H9 (cell line): Measurements from ENCODE around the gene FRY. TPM values are rescaled to one million over a fixed set of nuclear protein-coding genes. Genes with fewer than 3 reads are reported as not detected.

Experiments used
- DNase-seq: peaks from one replicate; pipeline ENCODE4 v3.0.0-alpha.2; 2017
- H2AFZ ChIP-seq: one replicate; pipeline ENCODE4 v1.6.1; 2013; ENCODE audit warnings: mild to moderate bottlenecking, low read length, control low read depth, moderate library complexity
- H2AK5ac ChIP-seq: 2 replicates; pipeline ENCODE4 v1.6.1; 2013; ENCODE audit warnings: low read length, control low read depth, mixed read lengths; ENCODE audit not compliant: insufficient read length
- H2BK120ac ChIP-seq: one replicate; pipeline ENCODE4 v1.6.1; 2013; ENCODE audit warnings: low read depth, mild to moderate bottlenecking, low read length, control low read depth, inconsistent platforms; ENCODE audit not compliant: poor library complexity, severe bottlenecking
- H2BK12ac ChIP-seq: 2 replicates; pipeline ENCODE4 v1.6.1; 2013; ENCODE audit warnings: low read length, control low read depth, mixed read lengths, low read depth; ENCODE audit not compliant: insufficient read length
- H2BK15ac ChIP-seq: 2 replicates; pipeline ENCODE4 v1.6.1; 2013; ENCODE audit warnings: low read depth, low read length, control low read depth
- H2BK20ac ChIP-seq: one replicate; pipeline ENCODE4 v1.6.1; 2013; ENCODE audit warnings: low read depth, mild to moderate bottlenecking, low read length, control low read depth, inconsistent platforms; ENCODE audit not compliant: poor library complexity, severe bottlenecking
- H2BK5ac ChIP-seq: 2 replicates; pipeline ENCODE4 v1.6.1; 2013; ENCODE audit warnings: low read length, control low read depth, mixed read lengths; ENCODE audit not compliant: insufficient read length
- H3K14ac ChIP-seq: 2 replicates; pipeline ENCODE4 v1.6.1; 2013; ENCODE audit warnings: low read length, control low read depth; ENCODE audit not compliant: insufficient read depth
- H3K18ac ChIP-seq: 2 replicates; pipeline ENCODE4 v1.6.1; 2013; ENCODE audit warnings: low read depth, mild to moderate bottlenecking, mixed read lengths, low read length, control low read depth; ENCODE audit not compliant: insufficient read length
- H3K23ac ChIP-seq: 2 replicates; pipeline ENCODE4 v1.6.1; 2013; ENCODE audit warnings: low read length, control low read depth, mixed read lengths, low read depth; ENCODE audit not compliant: insufficient read length
- H3K23me2 ChIP-seq: 2 replicates; pipeline ENCODE4 v1.6.1; 2013; ENCODE audit warnings: low read depth, mild to moderate bottlenecking, mixed read lengths, low read length, control low read depth; ENCODE audit not compliant: insufficient read length, poor library complexity, severe bottlenecking
- H3K27ac ChIP-seq: 2 replicates; pipeline ENCODE4 v1.5.1; 2013; ENCODE audit warnings: low read length, control low read depth, mixed read lengths, low read depth; ENCODE audit not compliant: insufficient read length
- H3K27me3 ChIP-seq: 2 replicates; pipeline ENCODE4 v1.6.1; 2013; ENCODE audit warnings: low read length, control low read depth, inconsistent platforms; ENCODE audit not compliant: insufficient read depth
- H3K4ac ChIP-seq: 2 replicates; pipeline ENCODE4 v1.6.1; 2013; ENCODE audit warnings: low read depth, mild to moderate bottlenecking, control low read depth, inconsistent platforms, low read length, moderate library complexity
- H3K4me1 ChIP-seq: 2 replicates; pipeline ENCODE4 v1.6.1; 2013; ENCODE audit warnings: low read length, control low read depth, inconsistent platforms; ENCODE audit not compliant: insufficient read depth
- H3K4me2 ChIP-seq: 2 replicates; pipeline ENCODE4 v1.6.1; 2013; ENCODE audit warnings: low read length, control low read depth, mixed read lengths; ENCODE audit not compliant: insufficient read length, insufficient read depth
- H3K56ac ChIP-seq: 2 replicates; pipeline ENCODE4 v1.6.1; 2013; ENCODE audit warnings: low read depth, mild to moderate bottlenecking, mixed read lengths, low read length, control low read depth; ENCODE audit not compliant: insufficient read length
- H3K79me1 ChIP-seq: 2 replicates; pipeline ENCODE4 v1.6.1; 2013; ENCODE audit warnings: low read depth, mild to moderate bottlenecking, moderate library complexity, low read length, control low read depth, inconsistent platforms; ENCODE audit not compliant: insufficient read depth, poor library complexity, severe bottlenecking
- H3K79me2 ChIP-seq: 2 replicates; pipeline ENCODE4 v1.6.1; 2013; ENCODE audit warnings: low read length, control low read depth, inconsistent platforms; ENCODE audit not compliant: insufficient read depth
- H3K9ac ChIP-seq: 2 replicates; pipeline ENCODE4 v1.6.1; 2013; ENCODE audit warnings: low read length, control low read depth, mixed read lengths; ENCODE audit not compliant: insufficient read length; ENCODE audit errors: extremely low read depth
- H3K9me3 ChIP-seq: one replicate; pipeline ENCODE4 v1.6.1; 2013; ENCODE audit warnings: low read depth, low read length, inconsistent platforms; ENCODE audit not compliant: control insufficient read depth
- H3T11ph ChIP-seq: one replicate; pipeline ENCODE4 v1.6.1; 2013; ENCODE audit warnings: mild to moderate bottlenecking, low read length, control low read depth, inconsistent platforms
- H4K20me1 ChIP-seq: one replicate; pipeline ENCODE4 v1.6.1; 2013; ENCODE audit not compliant: control insufficient read depth, insufficient read length, insufficient read depth
- H4K5ac ChIP-seq: 2 replicates; pipeline ENCODE4 v1.6.1; 2013; ENCODE audit warnings: low read depth, mild to moderate bottlenecking, mixed read lengths, low read length, control low read depth; ENCODE audit not compliant: insufficient read length
- H4K8ac ChIP-seq: replicated peaks from 2 replicates; pipeline ENCODE4 v1.6.1; 2013; ENCODE audit warnings: low read length, control low read depth, mixed read lengths, low read depth; ENCODE audit not compliant: insufficient read length
- H4K91ac ChIP-seq: 2 replicates; pipeline ENCODE4 v1.6.1; 2013; ENCODE audit warnings: low read depth, mild to moderate bottlenecking, moderate library complexity, mixed read lengths, low read length, control low read depth; ENCODE audit not compliant: insufficient read length
- H3K27ac Mint-ChIP-seq, 3 experiments: 2 replicates in 2 of 3; 3 replicates in 1 of 3; pipeline ENCODE4 v1.8.0; 2020 to 2021; ENCODE audit warnings: mixed read lengths in 3 of 3, mild to moderate bottlenecking in 1 of 3, moderate library complexity in 1 of 3
- H3K27me3 Mint-ChIP-seq: 2 replicates; pipeline ENCODE4 v1.8.0; 2021; ENCODE audit warnings: low read depth, mild to moderate bottlenecking, moderate library complexity, mixed read lengths
- H3K36me3 Mint-ChIP-seq, 3 experiments: 2 replicates in 2 of 3; 3 replicates in 1 of 3; pipeline ENCODE4 v1.8.0; 2020 to 2021; ENCODE audit warnings: low read depth in 3 of 3, mixed read lengths in 3 of 3; ENCODE audit not compliant: insufficient read depth in 1 of 3
- H3K4me1 Mint-ChIP-seq, 2 experiments: 2 replicates each; pipeline ENCODE4 v1.8.0; 2020; ENCODE audit warnings: mixed read lengths in 2 of 2
- H3K4me3 Mint-ChIP-seq, 2 experiments: 2 replicates in 1 of 2; 3 replicates in 1 of 2; pipeline ENCODE4 v1.8.0; 2020 to 2021; ENCODE audit warnings: mild to moderate bottlenecking in 2 of 2, mixed read lengths in 2 of 2, moderate library complexity in 1 of 2
- H3K9me3 Mint-ChIP-seq, 2 experiments: 2 replicates in 1 of 2; 3 replicates in 1 of 2; pipeline ENCODE4 v1.8.0; 2020; ENCODE audit warnings: mild to moderate bottlenecking in 2 of 2, mixed read lengths in 2 of 2, moderate library complexity in 1 of 2
- CTCF ChIP-seq: fragments of 200-600 bp; sonication (generic); conservative IDR thresholded peaks from 3 replicates; pipeline ENCODE4 v1.8.0; 2021; ENCODE audit warnings: antibody characterized with exemption, mild to moderate bottlenecking
- WGBS: extraction: QIAGEN DNeasy Blood & Tissue Kit; methylation state at CpG from one replicate; pipeline ENCODE4 v1.1.7; 2013; ENCODE audit warnings: missing lambda C conversion rate, low lambda C conversion rate, mixed read lengths; ENCODE audit not compliant: insufficient read length; ENCODE audit errors: extremely low coverage; 5-methylcytosine and 5-hydroxymethylcytosine counted together
- total RNA-seq: library from RNA; stranded (reverse); gene quantifications from 2 replicates; pipeline ENCODE4 v1.2.1, GENCODE V29; 2021

The FRY gene
- total RNA-seq, 1 experiment from 2014 or later = 5.2 TPM

- Mint-ChIP-seq H3K36me3 (no peaks in the 10 kb centered on the region), H3K27me3 (no peaks in the 10 kb centered on the region), H3K4me3 (no peak overlapping the region), H3K27ac (no peak overlapping the region), H3K4me1 (peaks cover 9 to 14% of the 10 kb centered on the region in 2 experiments), H3K9me3 (no peaks in the 10 kb centered on the region)
- H3K23me2 ChIP-seq = no peaks in the 10 kb centered on the region
- H3K18ac ChIP-seq = no peak overlapping the region
- no peak overlapping the region for H3K27ac ChIP-seq
- no peaks in the 10 kb centered on the region for H3K79me2 ChIP-seq
- H3K56ac ChIP-seq = no peak overlapping the region
- no peak for DNase-seq
- H3K4ac ChIP-seq = no peak overlapping the region
- no peaks in the 10 kb centered on the region for H4K20me1 ChIP-seq
- no peak overlapping the region for H3K9ac ChIP-seq
- H3K23ac ChIP-seq = no peak overlapping the region
- no peak overlapping the region for H3K4me2 ChIP-seq
- H2BK5ac ChIP-seq = no peak overlapping the region
- no peak overlapping the region for H2BK120ac ChIP-seq
- H2BK20ac ChIP-seq = no peak overlapping the region
- H3K9me3 ChIP-seq = no peaks in the 10 kb centered on the region
- no peak overlapping the region for H4K91ac ChIP-seq
- no peak overlapping the region for H4K5ac ChIP-seq
- no peak overlapping the region for H2AFZ ChIP-seq
- no peak for TF ChIP-seq CTCF
- no peak overlapping the region for H3K14ac ChIP-seq
- H4K8ac ChIP-seq = no peak overlapping the region
- no peak overlapping the region for H2AK5ac ChIP-seq
- H3K27me3 ChIP-seq = no peaks in the 10 kb centered on the region
- no peak overlapping the region for H2BK15ac ChIP-seq
- H3K79me1 ChIP-seq = no peaks in the 10 kb centered on the region
- no peak overlapping the region for H3T11ph ChIP-seq
- WGBS = no CpG with 5 or more reads among the region's 1 CpG
- no peaks in the 10 kb centered on the region; the same call in 1 of the 2 replicates for H3K4me1 ChIP-seq
- H2BK12ac ChIP-seq = no peak overlapping the region
Measured at GRCh38 chr13:32203736-32204135, 172.2 kb downstream of the FRY start.
